GM19099 (cell line): ENCODE data around the gene SORCS2.

Experiments used
- POLR2A ChIP-seq: IDR thresholded peaks from 3 replicates; pipeline ENCODE4 v1.6.1; 2011; ENCODE audit warnings: low read depth; ENCODE audit not compliant: insufficient read length; ENCODE audit errors: extremely low read depth

Gene SORCS2

DNA sequence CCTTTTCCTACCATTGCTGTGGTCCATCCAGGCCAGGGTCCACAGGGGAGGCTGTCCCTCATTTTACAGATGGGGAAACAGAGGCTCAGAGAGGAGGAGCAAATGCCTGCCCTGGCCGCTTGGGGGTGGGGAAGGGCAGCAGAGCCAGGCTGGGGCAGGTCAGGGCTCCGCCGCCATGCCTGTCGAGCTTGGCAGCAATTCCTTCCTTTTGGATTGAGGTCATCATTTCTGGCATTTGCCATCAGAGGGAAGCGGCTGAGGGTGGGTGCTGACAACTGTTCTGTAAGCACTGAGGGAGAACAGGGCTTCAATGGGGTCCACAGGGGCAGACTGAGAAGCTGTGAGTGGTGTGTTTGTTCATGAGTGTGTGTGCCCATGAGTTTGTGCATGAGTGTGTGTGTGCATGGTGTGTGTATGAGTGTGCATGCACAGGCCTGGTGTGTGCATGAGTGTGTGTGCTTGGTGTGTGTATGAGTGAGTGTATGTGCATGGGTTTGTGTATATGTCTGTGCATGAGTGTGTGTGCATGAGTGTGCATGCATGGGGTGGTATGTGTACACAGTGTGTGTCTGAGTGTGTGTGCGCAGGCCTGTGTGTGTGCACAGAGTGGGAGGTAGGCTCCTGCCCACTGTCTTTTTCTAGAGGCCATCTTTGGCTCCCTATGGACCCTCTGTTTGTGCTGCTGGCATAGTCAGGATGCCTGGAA is 115.2 kb downstream of the SORCS2 start:
- TF ChIP-seq POLR2A: no peak

DNA sequence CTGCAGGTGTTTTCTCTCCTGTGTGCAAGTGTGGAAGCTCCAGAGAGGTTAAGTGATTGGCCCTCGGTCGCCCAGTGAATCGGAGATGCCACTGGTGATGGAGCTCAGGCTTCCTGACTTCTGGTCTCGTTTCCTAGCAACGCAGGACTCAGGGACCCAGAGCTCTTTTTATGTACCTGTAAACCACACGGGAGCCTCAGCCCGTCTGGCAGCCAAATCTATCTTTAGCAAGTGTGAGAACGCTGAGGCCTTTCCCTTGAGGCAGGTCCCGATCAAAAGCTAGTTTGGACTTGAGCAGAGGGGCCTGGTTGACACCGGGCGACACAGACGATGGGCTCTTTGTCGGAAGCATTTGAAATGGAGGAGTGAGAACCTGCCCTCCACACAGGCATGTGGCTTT is 116.8 kb downstream of the SORCS2 start:
- TF ChIP-seq POLR2A: no peak

DNA sequence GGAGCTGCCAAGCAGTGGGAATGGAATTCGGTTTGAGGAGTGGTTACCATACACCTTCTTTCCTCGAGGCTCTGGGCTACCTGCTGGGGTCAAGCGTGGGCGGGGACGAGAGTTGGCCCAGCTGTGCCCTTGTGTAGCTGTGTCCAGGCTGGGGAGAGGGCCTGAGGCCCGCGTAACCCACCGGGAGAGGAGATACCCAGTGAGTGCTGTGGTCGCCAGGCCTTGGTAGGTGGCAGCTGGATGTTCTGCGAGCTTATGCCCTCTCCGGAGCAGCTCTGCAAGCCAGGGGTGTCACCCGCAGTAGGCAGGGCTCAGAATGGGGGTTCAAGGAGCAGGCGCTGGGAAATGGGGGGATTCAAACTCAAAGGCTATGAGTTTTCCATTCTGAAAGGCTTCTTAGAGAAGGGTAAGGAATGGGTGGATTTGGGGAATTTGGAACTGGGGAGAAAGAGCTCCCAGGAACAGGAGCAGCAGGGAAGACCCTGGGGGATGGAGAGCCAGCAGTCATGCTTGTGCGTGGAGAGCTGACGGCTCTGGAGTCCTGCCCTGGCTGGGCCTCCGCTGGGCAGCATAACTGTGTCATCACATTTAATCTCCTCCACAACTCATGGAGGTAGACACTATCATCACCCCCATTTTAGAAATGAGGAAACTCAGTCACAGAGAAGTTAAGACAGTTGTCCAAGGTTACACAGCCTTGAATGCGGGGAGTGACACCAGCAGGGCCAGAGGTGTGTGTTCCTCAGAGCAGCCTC is 117.5 kb downstream of the SORCS2 start:
- no peak for TF ChIP-seq POLR2A

DNA sequence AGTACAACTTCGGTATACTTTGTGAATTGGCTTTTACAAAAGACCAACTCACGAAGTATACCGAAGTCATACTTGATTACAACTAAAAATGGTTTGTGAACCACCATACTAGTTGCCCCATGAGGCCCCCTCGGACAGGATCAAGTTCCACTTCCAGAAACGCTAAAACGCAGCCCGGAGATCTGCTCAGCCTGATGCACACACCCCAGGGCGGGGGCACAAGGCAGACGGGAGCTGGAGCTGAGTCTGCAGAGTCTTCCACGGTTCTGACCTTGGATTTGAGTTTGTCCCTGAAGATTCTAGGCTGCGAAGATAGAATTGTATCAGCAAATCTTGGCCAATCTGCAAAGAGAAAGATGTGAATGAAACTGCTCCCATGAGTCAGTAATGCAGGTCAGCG is 118.1 kb downstream of the SORCS2 start:
- no peak for TF ChIP-seq POLR2A

DNA sequence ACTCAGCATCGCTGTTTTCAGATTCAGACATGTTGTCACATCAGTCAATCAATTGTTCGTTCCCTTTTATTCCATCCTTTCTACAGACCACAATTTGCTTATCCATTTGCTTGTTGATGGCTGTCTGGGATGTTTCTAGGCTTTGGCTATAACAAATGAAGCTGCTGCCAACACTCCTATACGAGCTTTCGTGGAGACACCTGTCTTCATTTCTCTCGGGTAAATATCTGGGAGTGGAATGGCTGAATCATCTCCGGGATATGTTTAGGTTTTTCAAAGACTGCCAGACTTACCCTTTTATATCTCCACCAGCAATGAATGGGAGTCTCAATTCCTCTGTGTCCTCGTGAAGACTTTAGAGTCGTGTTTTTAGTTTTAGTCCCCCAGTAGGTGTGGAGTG is 118.9 kb downstream of the SORCS2 start:
- TF ChIP-seq POLR2A: no peak

DNA sequence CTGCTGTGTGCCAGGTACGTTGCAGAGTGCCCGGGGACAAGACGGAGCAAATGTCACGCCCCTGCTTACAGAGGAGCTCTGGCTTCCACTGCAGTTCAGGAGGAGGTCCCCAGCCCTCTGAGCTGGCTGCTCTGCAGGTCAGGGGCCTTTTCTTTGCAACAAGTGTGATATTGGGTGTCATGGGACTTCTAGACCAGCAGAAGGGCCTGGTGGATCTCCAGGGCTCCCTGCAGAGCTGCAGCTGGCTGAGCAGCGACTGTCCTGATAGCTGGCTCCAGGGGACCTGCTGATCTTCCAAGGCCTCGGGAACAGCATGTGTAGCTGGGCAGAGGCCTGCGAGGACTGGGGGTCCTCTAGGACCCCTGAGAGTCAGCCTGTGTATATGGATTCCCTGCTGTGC is 120.4 kb downstream of the SORCS2 start:
- TF ChIP-seq POLR2A: no peak

DNA sequence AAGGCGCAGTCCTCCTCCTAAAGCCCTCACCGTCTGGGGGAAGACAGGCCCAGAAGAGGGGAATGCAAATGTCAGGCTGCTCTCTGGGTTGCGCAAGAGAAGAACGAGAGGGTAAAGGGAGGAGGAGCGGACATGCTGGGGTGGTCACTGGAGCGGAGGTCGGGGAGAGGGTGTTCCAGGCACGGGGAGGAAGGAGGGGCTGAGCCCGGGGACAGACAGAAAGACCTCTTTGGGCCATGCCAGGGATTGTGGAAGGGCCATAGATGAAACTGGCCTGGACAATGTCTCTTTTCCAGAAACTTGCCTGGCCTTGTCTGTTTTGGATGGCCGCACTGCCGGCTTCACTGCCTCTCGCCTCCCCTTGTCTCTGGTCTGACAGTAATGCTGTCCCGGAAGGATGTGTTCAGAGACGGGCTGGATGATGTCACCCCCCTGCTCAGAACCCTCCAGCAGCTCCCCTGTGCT is 121.0 kb downstream of the SORCS2 start:
- TF ChIP-seq POLR2A: no peak

DNA sequence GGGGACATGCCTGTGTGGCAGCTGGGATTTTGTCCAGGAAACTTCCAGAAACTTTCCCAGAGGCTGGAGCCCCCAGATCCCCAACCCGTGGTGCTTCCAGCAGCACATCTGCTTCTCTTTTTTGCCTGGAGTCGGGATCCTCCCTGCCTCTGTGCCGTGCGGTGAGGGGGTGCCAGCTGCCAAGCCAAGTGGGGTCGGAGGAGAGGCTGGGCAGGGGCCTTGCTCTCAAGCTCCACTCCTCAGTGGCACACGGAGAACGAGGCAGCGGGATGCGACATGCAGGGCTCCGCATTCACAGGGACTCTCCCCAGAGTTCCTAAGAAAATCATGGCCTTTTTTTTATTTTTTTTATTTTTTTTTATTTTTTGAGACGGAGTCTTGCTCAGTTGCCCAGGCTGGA is 121.7 kb downstream of the SORCS2 start:
- no peak for TF ChIP-seq POLR2A

DNA sequence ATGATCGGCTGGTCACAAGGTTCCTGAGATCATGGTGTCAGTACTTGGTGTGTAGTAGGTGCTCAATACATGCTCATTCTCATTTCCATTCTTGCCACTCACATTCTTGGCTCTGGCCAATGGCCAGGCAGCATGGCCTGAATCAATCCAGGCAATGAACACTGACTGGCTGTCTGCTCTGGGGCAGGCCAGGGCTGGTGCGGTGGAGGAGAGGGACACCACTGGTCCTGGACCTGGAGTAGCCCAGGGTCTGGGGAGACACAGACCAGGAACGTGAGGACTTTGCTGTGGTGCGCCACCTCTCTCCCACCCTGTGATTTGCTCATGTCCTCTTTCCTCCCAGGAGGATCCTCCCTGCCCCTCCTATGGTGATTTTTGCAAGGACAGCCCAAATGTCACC is 122.9 kb downstream of the SORCS2 start:
- TF ChIP-seq POLR2A: no peak

DNA sequence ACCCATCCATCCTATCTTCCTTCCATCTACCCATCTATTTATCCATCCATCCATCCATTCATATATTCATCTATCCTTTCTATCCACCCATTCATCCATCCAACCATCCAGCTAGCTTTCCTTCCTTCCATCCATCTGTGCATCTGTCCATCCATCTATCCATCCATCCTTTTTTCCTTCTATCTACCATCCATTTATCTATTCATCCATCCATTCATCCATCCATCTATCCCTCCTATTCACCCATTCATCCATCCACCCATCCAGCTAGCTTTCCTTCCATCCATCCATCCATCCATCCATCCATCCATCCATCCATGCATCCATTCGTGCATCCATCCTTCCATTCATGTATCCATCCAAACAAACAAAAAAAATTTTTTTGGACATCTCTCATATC is 123.6 kb downstream of the SORCS2 start:
- TF ChIP-seq POLR2A: no peak

DNA sequence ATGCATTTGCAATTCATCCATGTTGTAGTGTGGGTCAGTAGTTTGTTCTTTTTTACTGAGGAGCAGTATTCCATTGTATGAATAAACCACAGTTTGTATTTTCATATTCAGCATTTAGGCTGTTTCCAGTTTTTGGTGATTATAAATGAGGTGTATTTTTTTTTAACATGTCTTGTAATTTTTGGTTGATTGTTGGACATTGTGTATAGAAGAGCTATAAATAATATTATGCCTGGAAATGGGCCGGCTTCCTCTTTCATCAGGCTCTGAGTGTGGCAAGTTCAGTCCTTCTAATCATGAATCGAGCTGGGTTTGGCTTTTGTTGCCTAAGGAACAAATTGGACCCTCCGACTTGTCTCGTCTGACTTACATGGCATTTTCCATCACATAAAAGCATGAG is 126.7 kb downstream of the SORCS2 start:
- no peak for TF ChIP-seq POLR2A

DNA sequence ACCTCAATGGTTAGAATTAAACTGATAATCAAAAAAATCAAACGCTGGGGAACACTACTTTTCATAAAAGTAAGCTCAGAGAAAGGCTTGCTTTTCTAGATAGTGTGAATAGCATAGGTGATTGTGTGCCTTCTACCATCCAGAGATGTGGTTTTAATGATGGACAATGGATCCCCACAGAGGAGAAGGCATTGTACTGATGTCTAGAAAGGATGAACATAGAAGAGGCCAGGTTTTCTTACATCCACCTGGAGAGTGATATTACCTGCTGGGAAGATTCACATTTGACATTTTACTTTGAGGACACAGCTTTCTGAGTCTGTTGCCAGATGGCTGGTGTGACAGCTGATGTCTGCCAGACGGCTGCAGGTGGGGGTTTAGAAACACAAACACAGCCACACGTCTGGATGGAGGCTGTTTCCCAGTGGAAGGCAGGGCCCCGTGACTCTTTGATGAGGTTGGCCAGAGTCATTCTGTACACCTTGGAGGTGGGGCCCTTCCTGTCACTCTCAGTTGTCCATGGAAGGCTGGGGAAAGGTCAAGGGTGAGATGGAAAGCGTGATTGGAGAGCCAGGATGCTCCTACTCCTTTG is 128.0 kb downstream of the SORCS2 start:
- TF ChIP-seq POLR2A: no peak

DNA sequence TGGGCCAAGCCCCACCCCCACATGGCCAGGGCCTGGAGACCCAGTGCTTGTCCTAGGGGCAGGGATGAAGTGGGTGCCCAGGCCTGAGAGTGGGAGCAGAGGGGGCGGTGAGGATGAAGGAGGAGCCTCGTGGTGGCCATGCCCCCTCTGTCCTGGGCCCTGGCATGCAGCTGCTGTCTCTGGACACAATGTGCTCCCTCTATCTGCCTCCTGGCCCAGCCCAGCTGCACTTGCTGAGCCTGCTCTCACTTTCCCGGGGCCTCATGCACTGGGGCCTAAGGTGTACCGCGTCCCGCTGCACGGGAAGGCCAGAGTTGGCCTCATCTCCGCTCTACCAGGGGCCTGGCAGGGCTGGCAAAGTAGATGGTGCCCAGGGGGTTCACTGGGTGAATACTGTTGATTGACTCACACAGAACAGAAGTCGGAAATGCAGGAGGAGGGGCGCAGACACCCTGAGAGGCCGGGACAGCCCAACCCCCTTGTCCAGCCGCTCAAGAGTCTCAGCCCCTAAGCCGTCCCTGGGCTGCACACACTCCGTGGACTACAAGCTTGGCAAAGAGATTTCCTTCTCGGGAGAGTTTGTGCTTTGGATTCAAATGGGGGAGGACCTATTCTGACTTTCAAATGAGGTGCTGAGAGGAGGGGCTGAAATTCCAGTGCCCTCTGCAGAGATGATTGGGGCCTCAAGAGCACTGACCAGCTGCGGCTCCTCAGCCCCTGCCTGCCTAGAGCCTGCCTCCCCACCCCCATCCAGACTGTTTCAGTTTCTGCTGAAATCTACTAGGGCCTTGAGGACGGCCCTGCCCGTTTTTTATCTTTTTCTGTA is 130.0 kb downstream of the SORCS2 start:
- TF ChIP-seq POLR2A: no peak

DNA sequence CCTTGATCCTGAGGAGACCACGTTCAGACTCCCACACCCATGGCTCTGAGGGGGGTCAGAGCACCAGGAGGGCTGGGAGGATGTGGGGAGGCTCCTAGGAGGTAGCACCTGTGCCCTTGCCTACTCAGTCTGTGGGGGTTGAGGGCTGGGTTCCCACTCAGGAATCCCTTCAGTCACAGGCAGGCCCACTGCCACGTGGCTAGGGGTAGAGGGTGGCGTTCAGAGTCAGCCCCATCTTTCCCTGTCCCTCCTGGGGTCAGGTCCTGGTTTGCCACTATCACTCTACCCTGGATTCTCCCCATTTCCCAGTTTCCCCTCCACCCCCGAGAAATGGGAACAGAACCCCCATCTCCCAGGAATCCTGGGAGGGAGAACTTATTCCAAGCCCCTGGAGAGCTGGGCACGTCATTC is 131.1 kb downstream of the SORCS2 start:
- no peak for TF ChIP-seq POLR2A
